ENCODE data around the gene MAML2. TPM values are rescaled to one million over a fixed set of nuclear protein-coding genes. Genes with fewer than 3 reads are reported as not detected.
A peak's percentile ranks its signal among the peaks of the same experiment; 100 is the strongest.

MAML2 gene
- total RNA-seq, 1 experiment from 2014 or later: 2.7 TPM

DNA sequence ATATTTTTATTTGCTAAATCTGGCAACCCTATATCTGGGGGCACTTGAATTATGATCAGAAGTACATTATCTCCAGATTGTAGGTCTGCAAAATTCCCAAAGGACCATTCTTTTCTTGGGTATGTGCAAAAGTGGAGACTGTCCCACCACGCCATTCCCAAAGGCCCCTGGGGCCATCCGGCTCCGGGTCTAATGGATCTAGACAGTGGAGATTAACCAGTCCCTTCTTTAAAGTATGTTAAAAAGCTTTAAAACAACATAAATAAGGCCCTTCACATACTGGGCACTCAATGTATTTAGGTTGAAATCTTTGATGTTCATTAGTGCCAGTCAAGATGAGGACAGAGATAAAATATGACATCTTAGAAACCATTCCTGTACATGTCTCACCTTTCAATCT lies 124.1 kb downstream of the MAML2 start:
- Histone ChIP-seq H3K23me2 (ENCODE audit: insufficient read length, low read depth, low read length, poor library complexity, severe bottlenecking) (no peaks in the 10 kb centered on the region), H3K23ac (ENCODE audit: insufficient read length, low read depth, low read length) (no peak overlapping the region), H3K9me3 (ENCODE audit: control insufficient read depth, low read depth, low read length) (no peaks in the 10 kb centered on the region), H4K91ac (ENCODE audit: insufficient read length, low read depth, low read length) (no peak overlapping the region), H4K20me1 (ENCODE audit: control insufficient read depth, insufficient read depth, insufficient read length) (no peaks in the 10 kb centered on the region), H3K79me1 (ENCODE audit: insufficient read depth, low read depth, low read length, poor library complexity, severe bottlenecking) (no peaks in the 10 kb centered on the region), H3K4me2 (ENCODE audit: insufficient read depth, insufficient read length, low read length) (no peak overlapping the region), H2AFZ (ENCODE audit: low read length) (no peak overlapping the region), H3K4ac (ENCODE audit: low read depth, low read length) (no peak overlapping the region), H4K8ac (replicated peaks; ENCODE audit: insufficient read length, low read depth, low read length) (no peak overlapping the region), H2BK5ac (ENCODE audit: insufficient read length, low read length) (no peak overlapping the region), H4K5ac (ENCODE audit: insufficient read length, low read depth, low read length) (no peak overlapping the region), H3K27me3 (ENCODE audit: insufficient read depth, low read length) (no peaks in the 10 kb centered on the region), H3K18ac (ENCODE audit: insufficient read length, low read depth, low read length) (no peak overlapping the region), H3K4me1 (ENCODE audit: insufficient read depth, low read length) (peaks cover 9% of the 10 kb centered on the region; the same call in 1 of the 2 replicates), H3K14ac (ENCODE audit: insufficient read depth, low read length) (no peak overlapping the region), H2AK5ac (ENCODE audit: insufficient read length, low read length) (no peak overlapping the region), H2BK120ac (ENCODE audit: low read depth, low read length, poor library complexity, severe bottlenecking) (no peak overlapping the region), H3K56ac (ENCODE audit: insufficient read length, low read depth, low read length) (no peak overlapping the region), H3T11ph (ENCODE audit: low read length) (no peak overlapping the region), H2BK12ac (ENCODE audit: insufficient read length, low read depth, low read length) (no peak overlapping the region), H3K27ac (ENCODE audit: insufficient read length, low read depth, low read length) (no peak overlapping the region), H2BK15ac (ENCODE audit: low read depth, low read length) (no peak overlapping the region), H3K9ac (ENCODE audit: extremely low read depth, insufficient read length, low read length) (no peak overlapping the region), H2BK20ac (ENCODE audit: low read depth, low read length, poor library complexity, severe bottlenecking) (no peak overlapping the region), H3K79me2 (ENCODE audit: insufficient read depth, low read length) (no peaks in the 10 kb centered on the region; the same call in 1 of the 2 replicates)
- no peaks in the 10 kb centered on the region for H3K36me3 Mint-ChIP-seq (ENCODE audit: insufficient read depth in 1 of 3, low read depth in 3 of 3)
- no peaks in the 10 kb centered on the region for H3K9me3 Mint-ChIP-seq
- DNase-seq: no peak
- no peaks in the 10 kb centered on the region for H3K27me3 Mint-ChIP-seq (ENCODE audit: low read depth)
- H3K4me3 Mint-ChIP-seq: no peak overlapping the region
- H3K4me1 Mint-ChIP-seq: peaks cover 13 to 23% of the 10 kb centered on the region in 2 experiments
- no CpG with 5 or more reads among the region's 3 CpGs for WGBS (ENCODE audit: extremely low coverage, insufficient read length, low lambda C conversion rate)
- H3K27ac Mint-ChIP-seq: peak overlapping the region in 1 of 3 experiments; percentile 46; a peak in 1 of 7 replicates
- TF ChIP-seq, protein P1, sequence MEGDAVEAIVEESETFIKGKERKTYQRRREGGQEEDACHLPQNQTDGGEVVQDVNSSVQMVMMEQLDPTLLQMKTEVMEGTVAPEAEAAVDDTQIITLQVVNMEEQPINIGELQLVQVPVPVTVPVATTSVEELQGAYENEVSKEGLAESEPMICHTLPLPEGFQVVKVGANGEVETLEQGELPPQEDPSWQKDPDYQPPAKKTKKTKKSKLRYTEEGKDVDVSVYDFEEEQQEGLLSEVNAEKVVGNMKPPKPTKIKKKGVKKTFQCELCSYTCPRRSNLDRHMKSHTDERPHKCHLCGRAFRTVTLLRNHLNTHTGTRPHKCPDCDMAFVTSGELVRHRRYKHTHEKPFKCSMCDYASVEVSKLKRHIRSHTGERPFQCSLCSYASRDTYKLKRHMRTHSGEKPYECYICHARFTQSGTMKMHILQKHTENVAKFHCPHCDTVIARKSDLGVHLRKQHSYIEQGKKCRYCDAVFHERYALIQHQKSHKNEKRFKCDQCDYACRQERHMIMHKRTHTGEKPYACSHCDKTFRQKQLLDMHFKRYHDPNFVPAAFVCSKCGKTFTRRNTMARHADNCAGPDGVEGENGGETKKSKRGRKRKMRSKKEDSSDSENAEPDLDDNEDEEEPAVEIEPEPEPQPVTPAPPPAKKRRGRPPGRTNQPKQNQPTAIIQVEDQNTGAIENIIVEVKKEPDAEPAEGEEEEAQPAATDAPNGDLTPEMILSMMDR (conservative IDR thresholded peaks at IDR 0.05): no peak
